ENCODE results near the gene KCNT2.

DNA sequence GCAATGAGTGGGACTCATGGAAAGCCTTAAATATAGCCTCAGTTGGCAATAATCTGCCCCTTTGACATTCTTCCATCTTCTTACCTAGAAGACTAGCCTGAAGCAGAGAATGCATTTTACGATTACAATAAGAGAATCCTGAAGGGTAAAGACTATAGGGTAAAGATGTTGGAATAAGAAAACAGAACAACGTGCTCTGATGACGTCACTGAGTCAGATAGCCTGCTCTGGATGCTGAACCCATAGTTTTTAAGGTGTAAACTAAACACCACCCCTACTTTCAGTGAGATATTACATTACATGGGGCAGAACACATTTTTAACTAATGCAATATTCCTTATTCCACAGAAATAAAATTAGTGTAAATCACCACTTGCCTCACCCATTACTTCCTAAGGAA, 240.4 kb downstream of the KCNT2 start:
- TF ChIP-seq, protein P1, sequence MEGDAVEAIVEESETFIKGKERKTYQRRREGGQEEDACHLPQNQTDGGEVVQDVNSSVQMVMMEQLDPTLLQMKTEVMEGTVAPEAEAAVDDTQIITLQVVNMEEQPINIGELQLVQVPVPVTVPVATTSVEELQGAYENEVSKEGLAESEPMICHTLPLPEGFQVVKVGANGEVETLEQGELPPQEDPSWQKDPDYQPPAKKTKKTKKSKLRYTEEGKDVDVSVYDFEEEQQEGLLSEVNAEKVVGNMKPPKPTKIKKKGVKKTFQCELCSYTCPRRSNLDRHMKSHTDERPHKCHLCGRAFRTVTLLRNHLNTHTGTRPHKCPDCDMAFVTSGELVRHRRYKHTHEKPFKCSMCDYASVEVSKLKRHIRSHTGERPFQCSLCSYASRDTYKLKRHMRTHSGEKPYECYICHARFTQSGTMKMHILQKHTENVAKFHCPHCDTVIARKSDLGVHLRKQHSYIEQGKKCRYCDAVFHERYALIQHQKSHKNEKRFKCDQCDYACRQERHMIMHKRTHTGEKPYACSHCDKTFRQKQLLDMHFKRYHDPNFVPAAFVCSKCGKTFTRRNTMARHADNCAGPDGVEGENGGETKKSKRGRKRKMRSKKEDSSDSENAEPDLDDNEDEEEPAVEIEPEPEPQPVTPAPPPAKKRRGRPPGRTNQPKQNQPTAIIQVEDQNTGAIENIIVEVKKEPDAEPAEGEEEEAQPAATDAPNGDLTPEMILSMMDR (IDR thresholded peaks at IDR 0.05) = no peak
- TF ChIP-seq EZH2 (IDR thresholded peaks at IDR 0.05) (no peak), EZH2phosphoT487 (IDR thresholded peaks at IDR 0.05) (no peak)

All from neural progenitor cell (in vitro differentiated cells).